Fibroblast of lung (primary cell): ENCODE data around the gene PLCG2. TPM values are rescaled to one million over a fixed set of nuclear protein-coding genes. Genes with fewer than 3 reads are reported as not detected.

Experiments used
- DNase-seq, 2 donors: peaks; one replicate each; pipeline versions ENCODE4 v3.0.0 to v3.0.0-alpha.2; 2010; ENCODE audit warnings: low read depth in 2 of 2
- H2AFZ ChIP-seq: 2 replicates; pipeline ENCODE4 v1.5.1; 2012; ENCODE audit warnings: low read length, control low read depth, inconsistent platforms
- H3K27ac ChIP-seq: 2 replicates; pipeline ENCODE4 v1.5.1; 2011; ENCODE audit warnings: low read length, control low read depth; ENCODE audit not compliant: insufficient read depth
- H3K27me3 ChIP-seq: 2 replicates; pipeline ENCODE4 v1.5.1; 2011; ENCODE audit warnings: mild to moderate bottlenecking, low read length; ENCODE audit not compliant: control insufficient read depth, insufficient read depth
- H3K36me3 ChIP-seq: 2 replicates; pipeline ENCODE4 v1.5.1; 2011; ENCODE audit warnings: low read length; ENCODE audit not compliant: control insufficient read depth, insufficient read depth
- H3K4me1 ChIP-seq: 2 replicates; pipeline ENCODE4 v1.5.1; 2011; ENCODE audit warnings: low read length; ENCODE audit not compliant: control insufficient read depth, insufficient read depth; ENCODE audit errors: extremely low read depth
- H3K4me2 ChIP-seq: 2 replicates; pipeline ENCODE4 v1.5.1; 2011; ENCODE audit warnings: low read length, control low read depth; ENCODE audit not compliant: insufficient read depth; ENCODE audit errors: extremely low read depth
- H3K4me3 ChIP-seq, 4 experiments: fragments of 200-600 bp in 1 of 4; sonication (generic) in 1 of 4; replicated peaks in 1 of 4; 2 replicates each; pipeline ENCODE4 v1.5.1; 2011 to 2016; ENCODE audit warnings: low read length in 4 of 4, low read depth in 3 of 4, mild to moderate bottlenecking in 3 of 4, control low read depth in 2 of 4, inconsistent platforms in 1 of 4, mixed read lengths in 1 of 4; ENCODE audit not compliant: insufficient read depth in 1 of 4; ENCODE audit errors: control extremely low read depth in 1 of 4
- H3K79me2 ChIP-seq: 2 replicates; pipeline ENCODE4 v1.5.1; 2012; ENCODE audit warnings: mild to moderate bottlenecking, low read length, inconsistent platforms; ENCODE audit not compliant: control insufficient read depth, insufficient read depth
- H3K9ac ChIP-seq: 2 replicates; pipeline ENCODE4 v1.5.1; 2011; ENCODE audit warnings: mild to moderate bottlenecking, low read length, control low read depth; ENCODE audit not compliant: insufficient read depth
- H3K9me3 ChIP-seq: 2 replicates; pipeline ENCODE4 v1.5.1; 2012; ENCODE audit warnings: low read depth, low read length; ENCODE audit not compliant: control insufficient read depth, insufficient read depth
- H4K20me1 ChIP-seq: 2 replicates; pipeline ENCODE4 v1.5.1; 2011; ENCODE audit warnings: low read length; ENCODE audit not compliant: control insufficient read depth, insufficient read depth; ENCODE audit errors: extremely low read depth
- EZH2 ChIP-seq: IDR thresholded peaks from 2 replicates; pipeline ENCODE4 v1.5.1; 2012; ENCODE audit warnings: low read length, control low read depth, mild to moderate bottlenecking; ENCODE audit errors: missing control alignments
- polyA plus RNA-seq, 2 donors: library from polyadenylated mRNA; depleted of rRNA in 1 of 2; stranded (reverse) in 1 of 2; unstranded in 1 of 2; fragments of >200 nt; gene quantifications; 2 replicates each; pipeline ENCODE4 v1.2.1, GENCODE V29; 2011 to 2012; ENCODE audit warnings: missing spikeins in 1 of 2
- total RNA-seq: library from RNA; depleted of rRNA; stranded (reverse); fragments of >200 nt; gene quantifications from 2 replicates; pipeline ENCODE4 v1.2.1, GENCODE V29; 2014
- TF ChIP-seq, protein P1 (sequence below), 2 donors: IDR thresholded peaks in 1 of 2; conservative IDR thresholded peaks in 1 of 2; 1 replicate in 1 of 2; 2 replicates in 1 of 2; pipeline ENCODE4 v1.5.1; 2011 to 2012; ENCODE audit warnings: low read length in 2 of 2, control low read depth in 1 of 2, inconsistent platforms in 1 of 2, low read depth in 1 of 2, mild to moderate bottlenecking in 1 of 2

Gene PLCG2
- total and polyA plus RNA-seq, 2 donors (not counting 1 experiment from before 2014, with no cell fraction given), result 0.53 to 0.66 TPM

DNA sequence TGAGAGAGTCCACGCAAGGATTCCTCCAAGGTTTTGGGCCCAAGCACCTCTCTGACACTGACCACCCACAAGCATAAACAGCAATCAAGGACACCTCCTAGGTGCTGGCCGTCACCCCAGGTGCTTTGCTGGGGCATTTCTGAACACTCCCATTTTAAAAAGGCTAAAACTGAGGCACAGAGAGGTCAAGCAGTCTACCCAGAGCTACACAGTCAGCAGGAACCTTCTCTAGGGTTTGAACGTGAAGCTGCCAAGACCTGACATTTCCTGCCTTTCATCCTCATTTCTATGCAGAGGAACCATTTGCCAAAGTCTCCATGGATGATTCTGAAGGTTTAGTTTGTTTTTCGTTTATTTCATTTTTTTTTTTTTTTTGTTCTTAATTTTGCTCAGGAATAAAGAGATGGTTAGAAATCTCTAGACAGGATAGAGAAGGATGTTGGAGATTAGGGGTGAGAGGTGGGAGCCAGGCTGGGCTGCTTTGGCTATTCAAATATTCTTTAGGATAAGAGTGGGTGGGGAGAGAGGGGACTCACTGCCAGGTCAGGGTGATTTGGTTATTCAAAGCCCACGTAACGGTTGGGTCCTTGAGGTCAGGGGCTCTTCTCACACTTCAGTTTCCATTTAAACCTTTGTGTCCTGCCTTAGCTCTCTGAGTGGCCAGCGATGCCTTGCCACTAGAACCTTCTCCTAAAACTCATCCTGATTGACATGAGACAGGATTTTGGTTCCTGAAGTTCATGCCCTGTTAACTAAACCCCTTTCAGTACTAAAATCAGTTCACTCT, 6.2 kb downstream of the PLCG2 start:
- Histone ChIP-seq H3K9me3 (no peaks in the 10 kb centered on the region), H4K20me1 (no peaks in the 10 kb centered on the region), H3K4me1 (no peaks in the 10 kb centered on the region), H3K27me3 (no peaks in the 10 kb centered on the region), H3K27ac (no peak overlapping the region), H3K9ac (no peak overlapping the region), H3K36me3 (no peaks in the 10 kb centered on the region), H3K79me2 (no peaks in the 10 kb centered on the region), H2AFZ (no peak overlapping the region), H3K4me2 (no peak overlapping the region), H3K4me3 (no peak overlapping the region)
- DNase-seq, result no peak
- TF ChIP-seq, protein P1, sequence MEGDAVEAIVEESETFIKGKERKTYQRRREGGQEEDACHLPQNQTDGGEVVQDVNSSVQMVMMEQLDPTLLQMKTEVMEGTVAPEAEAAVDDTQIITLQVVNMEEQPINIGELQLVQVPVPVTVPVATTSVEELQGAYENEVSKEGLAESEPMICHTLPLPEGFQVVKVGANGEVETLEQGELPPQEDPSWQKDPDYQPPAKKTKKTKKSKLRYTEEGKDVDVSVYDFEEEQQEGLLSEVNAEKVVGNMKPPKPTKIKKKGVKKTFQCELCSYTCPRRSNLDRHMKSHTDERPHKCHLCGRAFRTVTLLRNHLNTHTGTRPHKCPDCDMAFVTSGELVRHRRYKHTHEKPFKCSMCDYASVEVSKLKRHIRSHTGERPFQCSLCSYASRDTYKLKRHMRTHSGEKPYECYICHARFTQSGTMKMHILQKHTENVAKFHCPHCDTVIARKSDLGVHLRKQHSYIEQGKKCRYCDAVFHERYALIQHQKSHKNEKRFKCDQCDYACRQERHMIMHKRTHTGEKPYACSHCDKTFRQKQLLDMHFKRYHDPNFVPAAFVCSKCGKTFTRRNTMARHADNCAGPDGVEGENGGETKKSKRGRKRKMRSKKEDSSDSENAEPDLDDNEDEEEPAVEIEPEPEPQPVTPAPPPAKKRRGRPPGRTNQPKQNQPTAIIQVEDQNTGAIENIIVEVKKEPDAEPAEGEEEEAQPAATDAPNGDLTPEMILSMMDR (conservative IDR thresholded peaks at IDR 0.05 in 1 of 2, IDR thresholded peaks at IDR 0.05 in 1 of 2; ENCODE audit: low read depth in 1 of 2, low read length in 2 of 2), result no peak
- no peak for TF ChIP-seq EZH2

DNA sequence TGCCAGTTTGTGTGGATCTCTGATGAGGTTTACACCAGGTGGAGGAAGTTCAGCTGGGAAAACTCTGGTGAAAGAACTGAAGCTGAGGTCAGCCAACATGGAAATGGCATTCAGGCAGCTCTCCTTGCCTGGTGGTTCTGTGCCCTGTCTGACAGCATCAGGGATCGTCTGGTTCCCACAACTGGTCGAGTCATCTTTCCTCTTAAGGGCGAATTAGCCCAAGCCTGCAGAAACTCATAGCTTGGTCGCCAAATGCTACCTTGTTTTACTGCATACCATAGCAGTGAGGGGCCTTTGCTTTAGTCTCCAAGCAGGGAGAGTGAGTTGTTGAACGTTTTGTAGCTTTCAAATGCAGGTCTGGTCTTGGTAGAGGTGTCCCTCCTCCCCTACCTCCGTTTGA, 7.2 kb downstream of the PLCG2 start:
- Histone ChIP-seq H3K4me2 (no peak overlapping the region), H3K27me3 (no peaks in the 10 kb centered on the region), H4K20me1 (no peaks in the 10 kb centered on the region), H3K4me3 (no peak overlapping the region), H3K9ac (no peak overlapping the region), H3K79me2 (no peaks in the 10 kb centered on the region), H3K9me3 (no peaks in the 10 kb centered on the region), H2AFZ (no peak overlapping the region), H3K36me3 (no peaks in the 10 kb centered on the region), H3K27ac (no peak overlapping the region), H3K4me1 (no peaks in the 10 kb centered on the region)
- DNase-seq, result peak in 1 of 2 donors; percentile 57
- TF ChIP-seq, protein P1 (conservative IDR thresholded peaks at IDR 0.05 in 1 of 2, IDR thresholded peaks at IDR 0.05 in 1 of 2; ENCODE audit: low read depth in 1 of 2, low read length in 2 of 2), result no peak
- no peak for TF ChIP-seq EZH2

DNA sequence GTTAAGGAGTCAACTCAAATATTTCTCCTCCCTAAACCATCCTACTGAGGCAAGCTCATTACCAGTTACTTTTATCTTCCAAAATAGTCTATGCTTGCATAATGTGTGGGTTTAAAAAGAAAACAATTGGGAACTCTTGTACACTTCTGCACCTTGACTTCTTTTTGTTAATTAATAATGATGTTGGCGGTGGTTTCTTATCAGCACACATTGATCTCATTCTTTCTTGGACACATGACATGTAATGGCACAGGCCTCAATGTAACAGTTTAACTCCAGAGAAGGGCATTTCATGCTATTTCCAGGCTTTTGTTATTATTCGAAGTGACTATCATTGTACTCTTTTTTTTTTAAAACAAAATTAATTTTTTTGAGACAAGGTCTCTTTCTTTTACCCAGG, 7.8 kb downstream of the PLCG2 start:
- H3K9ac ChIP-seq, result no peak overlapping the region
- H3K27ac ChIP-seq, result no peak overlapping the region
- peak in 1 of 2 donors; percentile 18 for DNase-seq
- H4K20me1 ChIP-seq, result no peaks in the 10 kb centered on the region
- no peaks in the 10 kb centered on the region for H3K4me1 ChIP-seq
- H3K36me3 ChIP-seq, result no peaks in the 10 kb centered on the region
- no peaks in the 10 kb centered on the region for H3K79me2 ChIP-seq
- H3K4me3 ChIP-seq, result no peak overlapping the region
- no peak for TF ChIP-seq EZH2
- TF ChIP-seq, protein P1 (conservative IDR thresholded peaks at IDR 0.05 in 1 of 2, IDR thresholded peaks at IDR 0.05 in 1 of 2; ENCODE audit: low read depth in 1 of 2, low read length in 2 of 2), result no peak
- no peaks in the 10 kb centered on the region for H3K27me3 ChIP-seq
- no peaks in the 10 kb centered on the region for H3K9me3 ChIP-seq
- H2AFZ ChIP-seq, result no peak overlapping the region
- H3K4me2 ChIP-seq, result no peak overlapping the region
